K562 treated with DMSO at 1 percent for 12 hours (cell line): ENCODE results near the gene TIMM50. TPM values are rescaled to one million over a fixed set of nuclear protein-coding genes. Genes with fewer than 3 reads are reported as not detected.

Source experiments
- total RNA-seq: library from RNA; unstranded; fragments of 300-600 nt; gene quantifications from 2 replicates; pipeline ENCODE4 v1.2.3, GENCODE V29; 2022; ENCODE audit not compliant: insufficient read depth

The TIMM50 gene
- total RNA-seq: 103 and 120 TPM in 2 replicates

GRCh38 chr19:39480337-39481228 lies at the start of gene TIMM50:
TIMM50 (plus strand) TSS chr19:39480838; CDS start chr19:39480854, 16 bp downstream.

GRCh38 chr19:39435499-39436349 lies 44.9 kb upstream of the TIMM50 start, which contains the start of gene RPS16:
RPS16 (minus strand) TSS chr19:39435949; CDS start chr19:39435895, 54 bp downstream.

GRCh38 chr19:39445196-39446111 lies 35.2 kb upstream of the TIMM50 start, which contains the start of gene SUPT5H:
SUPT5H (plus strand) TSS chr19:39445582; CDS start chr19:39445891, 309 bp downstream.

GRCh38 chr19:39498798-39499642 lies 18.4 kb downstream of the TIMM50 start, which contains the start of gene DLL3:
DLL3 (plus strand) TSS chr19:39498947; CDS start chr19:39498975, 28 bp downstream.

GRCh38 chr19:39514840-39515550 lies 34.4 kb downstream of the TIMM50 start, which contains the start of gene SELENOV:
SELENOV (plus strand) TSS chr19:39515139; CDS start chr19:39515213, 74 bp downstream.

GRCh38 chr19:39532233-39533002 lies 51.8 kb downstream of the TIMM50 start, which contains the start of gene EID2B:
EID2B (minus strand) TSS chr19:39532852; CDS start chr19:39532802, 50 bp downstream.

GRCh38 chr19:39539518-39540332 lies 59.1 kb downstream of the TIMM50 start, which contains the start of gene EID2:
EID2 (minus strand) TSS chr19:39540161; CDS start chr19:39540079, 82 bp downstream.

Other genes starting within 250 kb of the TIMM50 start
- gene IFNL3, start 235.8 kb upstream of the TIMM50 start, total RNA-seq: not detected in 2 replicates
- not detected in 2 replicates for gene IFNL4, start 232.0 kb upstream of the TIMM50 start, total RNA-seq
- not detected in 2 replicates for gene IFNL2, start 212.4 kb upstream of the TIMM50 start, total RNA-seq
- not detected in 2 replicates for gene IFNL1, start 184.4 kb upstream of the TIMM50 start, total RNA-seq
- gene LRFN1, start 160.0 kb upstream of the TIMM50 start, total RNA-seq: 6.5 and 7.8 TPM in 2 replicates
- gene GMFG, start 144.8 kb upstream of the TIMM50 start, total RNA-seq: 80.2 and 106 TPM in 2 replicates
- gene SAMD4B, start 138.4 kb upstream of the TIMM50 start, total RNA-seq: 65.8 and 145 TPM in 2 replicates
- 36.9 and 49.1 TPM in 2 replicates for gene PAF1, start 89.7 kb upstream of the TIMM50 start, total RNA-seq
- 19.4 and 29.2 TPM in 2 replicates for gene MED29, start 89.5 kb upstream of the TIMM50 start, total RNA-seq
- gene ZFP36, start 74.0 kb upstream of the TIMM50 start, total RNA-seq: 14.9 and 25.6 TPM in 2 replicates
- gene PLEKHG2, start 68.2 kb upstream of the TIMM50 start, total RNA-seq: 3.2 and 10.9 TPM in 2 replicates
- gene RPS16, start 44.9 kb upstream of the TIMM50 start, total RNA-seq: 8,803 and 14,511 TPM in 2 replicates
- gene SUPT5H, start 35.3 kb upstream of the TIMM50 start, total RNA-seq: 87.3 and 120 TPM in 2 replicates
- gene DLL3, start 18.1 kb downstream of the TIMM50 start, total RNA-seq: 0.70 and 2.0 TPM in 2 replicates
- not detected in 2 replicates for gene SELENOV, start 34.3 kb downstream of the TIMM50 start, total RNA-seq
- 4.9 and 9.6 TPM in 2 replicates for gene EID2B, start 52.0 kb downstream of the TIMM50 start, total RNA-seq
- 19.1 and 23.0 TPM in 2 replicates for gene EID2, start 59.3 kb downstream of the TIMM50 start, total RNA-seq
- gene LGALS13, start 121.7 kb downstream of the TIMM50 start, total RNA-seq: 3.8 TPM in 1 of 2 replicates, not detected in the other
- gene LGALS16, start 175.1 kb downstream of the TIMM50 start, total RNA-seq: not detected in 2 replicates
- not detected in 2 replicates for gene LGALS14, start 223.6 kb downstream of the TIMM50 start, total RNA-seq